ENCODE results near the gene HBEGF.

GRCh38 chr5:140337880-140338279 is 8.5 kb downstream of the HBEGF start:
- TF ChIP-seq TSHZ2 (CRISPR knock-in tag; IDR thresholded peaks at IDR 0.05) (no peak), ZNF70 (CRISPR knock-in tag; IDR thresholded peaks at IDR 0.05) (no peak), PATZ1 (CRISPR knock-in tag; IDR thresholded peaks at IDR 0.05; ENCODE audit: borderline replicate concordance) (no peak), POU6F1 (CRISPR knock-in tag; IDR thresholded peaks at IDR 0.05; ENCODE audit: borderline replicate concordance, low read depth) (no peak), CREB5 (CRISPR knock-in tag; IDR thresholded peaks at IDR 0.05; ENCODE audit: low read depth) (no peak), ZC3H10 (CRISPR knock-in tag; IDR thresholded peaks at IDR 0.05) (no peak), CSRNP3 (CRISPR knock-in tag; IDR thresholded peaks at IDR 0.05) (no peak), BACH2 (CRISPR knock-in tag; IDR thresholded peaks at IDR 0.05; ENCODE audit: borderline replicate concordance) (no peak)
